CD4-positive, CD25-positive, alpha-beta regulatory T cell (primary cell): ENCODE data around the gene KLHL18. TPM values are rescaled to one million over a fixed set of nuclear protein-coding genes. Genes with fewer than 3 reads are reported as not detected.

Source experiments
- ATAC-seq, 2 donors: fragments of 150-1000 bp; cut with Tn5 transposase; one replicate each; pipeline ENCODE4 v1.10.0; 2021; ENCODE audit warnings: low read depth in 2 of 2, moderate number of reproducible peaks in 2 of 2, moderate library complexity in 1 of 2
- DNase-seq, 3 donors: peaks; one replicate each; pipeline versions ENCODE4 v3.0.0 to v3.0.0-alpha.2; 2012 to 2022; ENCODE audit warnings: mixed read lengths in 1 of 3
- H3K27ac ChIP-seq: one replicate; pipeline ENCODE4 v1.7.0; 2013; ENCODE audit warnings: mild to moderate bottlenecking, low read length; ENCODE audit not compliant: insufficient read depth, poor library complexity, severe bottlenecking
- H3K27me3 ChIP-seq: one replicate; pipeline ENCODE4 v1.7.0; 2013; ENCODE audit warnings: low read length; ENCODE audit not compliant: control insufficient read depth, insufficient read depth
- H3K36me3 ChIP-seq: one replicate; pipeline ENCODE4 v1.7.0; 2013; ENCODE audit warnings: mild to moderate bottlenecking, low read length, moderate library complexity; ENCODE audit not compliant: control insufficient read depth, insufficient read depth
- H3K4me1 ChIP-seq: 2 replicates; pipeline ENCODE4 v1.7.0; 2013; ENCODE audit warnings: mild to moderate bottlenecking, low read length; ENCODE audit not compliant: insufficient read depth, control insufficient read depth, poor library complexity, severe bottlenecking
- H3K4me3 ChIP-seq: one replicate; pipeline ENCODE4 v1.7.0; 2013; ENCODE audit warnings: low read depth, mild to moderate bottlenecking, low read length, moderate library complexity
- H3K9me3 ChIP-seq, 2 experiments: 1 replicate in 1 of 2; 2 replicates in 1 of 2; pipeline ENCODE4 v1.7.0; 2013; ENCODE audit warnings: low read length in 2 of 2, mild to moderate bottlenecking in 1 of 2, moderate library complexity in 1 of 2; ENCODE audit not compliant: control insufficient read depth in 2 of 2
- H3K27ac Mint-ChIP-seq, 3 donors: one replicate each; pipeline ENCODE4 v1.8.0; 2020 to 2022; ENCODE audit warnings: mild to moderate bottlenecking in 3 of 3, mixed read lengths in 3 of 3, moderate library complexity in 2 of 3
- H3K27me3 Mint-ChIP-seq: one replicate; pipeline ENCODE4 v1.8.0; 2022; ENCODE audit warnings: mild to moderate bottlenecking, mixed read lengths
- H3K36me3 Mint-ChIP-seq: one replicate; pipeline ENCODE4 v1.8.0; 2020; ENCODE audit warnings: mixed read lengths
- H3K4me1 Mint-ChIP-seq, 4 donors: one replicate each; pipeline ENCODE4 v1.8.0; 2020 to 2022; ENCODE audit warnings: mixed read lengths in 4 of 4, mild to moderate bottlenecking in 1 of 4
- H3K4me3 Mint-ChIP-seq, 4 donors: one replicate each; pipeline ENCODE4 v1.8.0; 2020 to 2022; ENCODE audit warnings: mild to moderate bottlenecking in 4 of 4, mixed read lengths in 4 of 4, moderate library complexity in 3 of 4
- H3K9me3 Mint-ChIP-seq, 7 donors: one replicate each; pipeline ENCODE4 v1.8.0; 2020 to 2022; ENCODE audit warnings: mixed read lengths in 7 of 7, mild to moderate bottlenecking in 3 of 7, moderate library complexity in 2 of 7
- polyA plus RNA-seq, 4 donors: library from polyadenylated mRNA; unstranded; fragments of 300-500 nt; fragmentation: Illumina TruSeq; gene quantifications; one replicate each; pipeline ENCODE4 v1.2.3, GENCODE V29; 2021
- total RNA-seq: library from RNA; stranded (reverse); gene quantifications from one replicate; pipeline ENCODE4 v1.2.3, GENCODE V29; 2022

The KLHL18 gene
- total and polyA plus RNA-seq, 5 donors from 2014 or later = 11.0 to 48.9 (median 15.2) TPM

DNA sequence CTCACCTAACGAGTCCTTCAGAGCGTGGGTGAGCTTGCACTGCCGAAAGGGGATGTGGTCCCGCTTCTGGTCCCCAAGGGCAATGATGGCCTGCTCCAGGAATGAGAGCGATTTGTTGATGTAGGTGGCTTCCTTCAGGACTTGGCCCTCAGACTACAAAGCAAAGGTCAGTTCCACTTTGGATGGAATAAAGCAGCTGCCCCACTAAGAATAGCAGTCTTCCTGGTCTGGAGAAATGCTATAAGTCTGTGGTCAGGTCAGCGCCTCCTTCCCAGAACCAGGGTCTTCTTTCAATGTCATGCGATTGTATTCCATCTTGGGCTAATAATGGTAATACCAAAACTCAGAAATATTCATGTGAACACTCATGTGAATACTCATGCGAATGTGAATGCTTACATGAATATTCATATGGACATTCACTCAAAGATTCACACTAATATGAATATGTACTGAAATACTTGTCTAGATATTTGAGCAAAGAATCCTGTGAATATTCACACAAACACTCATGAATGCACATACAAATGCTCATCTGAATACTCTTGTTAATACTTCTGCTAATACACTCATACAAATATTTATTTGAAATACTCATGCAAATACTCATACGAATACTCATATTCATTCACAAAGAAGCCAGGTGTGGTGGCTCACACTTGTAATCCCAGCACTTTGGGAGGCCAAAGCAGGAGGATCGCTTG, 16.9 kb upstream of the KLHL18 start:
- H3K27me3 Mint-ChIP-seq = no peaks in the 10 kb centered on the region

DNA sequence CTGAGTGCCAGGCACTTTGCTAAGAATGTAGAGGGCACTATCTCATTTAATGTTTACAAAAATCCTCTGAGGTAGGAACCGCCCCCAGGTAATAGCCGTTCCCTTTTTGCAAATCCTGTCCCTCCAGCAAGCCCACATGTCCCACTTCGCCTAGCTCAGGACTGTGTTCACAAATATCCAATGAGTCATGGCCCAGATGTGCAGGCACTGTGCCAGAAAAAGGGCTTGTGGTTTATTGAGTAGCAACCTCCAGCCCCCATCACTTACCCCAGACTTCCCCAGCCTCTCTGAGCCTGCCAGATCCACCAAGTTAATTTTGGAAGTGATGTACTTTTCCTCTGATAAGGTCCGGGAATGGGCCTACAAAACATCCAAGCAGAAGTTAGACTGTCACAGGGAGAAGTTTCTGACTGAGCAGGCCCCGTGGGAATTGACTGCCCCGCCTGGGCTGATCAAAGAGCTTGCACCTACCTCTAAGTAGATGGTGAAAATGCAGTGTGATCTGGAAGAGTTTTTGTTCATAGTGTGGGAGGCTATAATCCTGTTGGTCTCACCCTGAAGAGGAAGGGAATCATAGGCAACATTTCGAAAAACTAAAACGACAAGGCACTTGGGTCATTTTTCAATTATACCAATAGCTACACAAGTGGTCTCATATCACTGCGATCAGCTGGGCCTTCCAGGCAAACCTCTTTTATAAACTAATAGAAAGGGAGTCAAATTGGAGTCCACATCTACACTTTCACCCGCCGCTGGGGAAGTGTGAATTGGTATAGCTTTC, 15.8 kb upstream of the KLHL18 start:
- H3K36me3 ChIP-seq = no peaks in the 10 kb centered on the region
- H3K4me1 ChIP-seq = no peaks in the 10 kb centered on the region
- H3K27ac Mint-ChIP-seq = no peak overlapping the region
- H3K4me3 Mint-ChIP-seq = no peak overlapping the region
- H3K36me3 Mint-ChIP-seq = no peaks in the 10 kb centered on the region
- no peak overlapping the region for H3K27ac ChIP-seq
- ATAC-seq (peak; percentile 62 to 63), DNase-seq (no peak)
- no peaks in the 10 kb centered on the region for H3K9me3 ChIP-seq
- no peaks in the 10 kb centered on the region for H3K27me3 ChIP-seq
- no peaks in the 10 kb centered on the region for H3K9me3 Mint-ChIP-seq
- no peaks in the 10 kb centered on the region for H3K27me3 Mint-ChIP-seq
- no peak overlapping the region for H3K4me3 ChIP-seq
- H3K4me1 Mint-ChIP-seq = peaks cover 0 to 3% (median 0%) of the 10 kb centered on the region in 4 donors

More for the DNA sequence above, 16.9 kb upstream of the KLHL18 start:
- H3K4me1 ChIP-seq = no peaks in the 10 kb centered on the region
- H3K4me3 ChIP-seq = no peak overlapping the region
- DNase-seq = no peak
- H3K36me3 ChIP-seq = no peaks in the 10 kb centered on the region
- Mint-ChIP-seq H3K27ac (no peak overlapping the region), H3K4me3 (no peak overlapping the region), H3K9me3 (no peaks in the 10 kb centered on the region), H3K36me3 (no peaks in the 10 kb centered on the region), H3K4me1 (peaks cover 0 to 3% (median 0%) of the 10 kb centered on the region in 4 donors)
- H3K27ac ChIP-seq = no peak overlapping the region
- no peaks in the 10 kb centered on the region for H3K9me3 ChIP-seq
- no peaks in the 10 kb centered on the region for H3K27me3 ChIP-seq
- no peak for ATAC-seq

DNA sequence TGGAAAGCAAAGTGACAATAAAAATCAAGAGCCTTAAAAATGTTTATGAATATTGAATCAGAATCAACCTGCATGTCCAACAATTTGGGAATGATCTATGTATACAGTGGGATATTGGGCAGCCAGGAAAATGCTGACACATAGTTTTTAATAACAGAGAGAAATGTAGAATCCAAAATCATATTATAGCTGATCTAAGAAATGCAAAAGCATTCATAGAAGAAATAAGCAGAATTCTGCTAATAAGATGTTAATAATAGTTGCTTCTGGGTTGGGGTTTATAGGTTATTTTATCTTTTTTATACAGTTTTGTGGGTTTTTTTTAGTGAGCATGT, 15.3 kb upstream of the KLHL18 start:
- Mint-ChIP-seq H3K27me3 (no peaks in the 10 kb centered on the region), H3K4me3 (no peak overlapping the region), H3K36me3 (no peaks in the 10 kb centered on the region), H3K9me3 (no peaks in the 10 kb centered on the region), H3K4me1 (peaks cover 0 to 3% (median 0%) of the 10 kb centered on the region in 4 donors), H3K27ac (no peak overlapping the region)
- Histone ChIP-seq H3K27ac (no peak overlapping the region), H3K4me3 (no peak overlapping the region), H3K4me1 (no peaks in the 10 kb centered on the region), H3K9me3 (no peaks in the 10 kb centered on the region), H3K27me3 (no peaks in the 10 kb centered on the region), H3K36me3 (no peaks in the 10 kb centered on the region)
- ATAC-seq (no peak), DNase-seq (no peak)

GRCh38 chr3:47270526-47270925, 12.2 kb upstream of the KLHL18 start:
- H3K9me3 ChIP-seq = no peaks in the 10 kb centered on the region
- H3K27me3 ChIP-seq = no peaks in the 10 kb centered on the region
- H3K4me1 ChIP-seq = no peaks in the 10 kb centered on the region
- Mint-ChIP-seq H3K27ac (no peak overlapping the region), H3K4me3 (no peak overlapping the region), H3K27me3 (no peaks in the 10 kb centered on the region), H3K36me3 (no peaks in the 10 kb centered on the region), H3K4me1 (peaks cover 0 to 3% (median 0%) of the 10 kb centered on the region in 4 donors), H3K9me3 (no peaks in the 10 kb centered on the region)
- no peaks in the 10 kb centered on the region for H3K36me3 ChIP-seq
- DNase-seq (no peak), ATAC-seq (no peak)
- no peak overlapping the region for H3K27ac ChIP-seq
- H3K4me3 ChIP-seq = no peak overlapping the region

DNA sequence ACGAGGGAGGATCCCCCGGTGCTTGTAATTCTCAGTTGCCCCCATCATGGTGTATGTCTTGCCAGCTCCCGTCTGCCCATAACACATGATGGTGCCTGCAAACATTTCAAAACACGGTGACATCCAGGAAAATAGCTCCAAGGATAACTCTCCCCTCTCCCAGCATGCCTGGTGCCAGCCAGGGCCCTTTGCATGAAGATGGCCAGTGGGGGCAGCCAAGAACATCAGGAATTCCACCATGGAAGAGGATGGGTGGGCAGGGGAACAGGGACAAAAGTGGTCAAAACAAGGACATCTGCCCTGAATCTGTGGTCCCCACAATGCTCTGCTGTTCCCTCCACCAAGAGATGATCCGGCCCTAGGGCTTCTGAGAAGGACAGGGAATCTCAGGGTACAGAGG, 9.2 kb upstream of the KLHL18 start:
- no peaks in the 10 kb centered on the region for H3K9me3 ChIP-seq
- ATAC-seq = no peak
- peak overlapping the region in 1 of 3 donors; percentile 17 for H3K27ac Mint-ChIP-seq

DNA sequence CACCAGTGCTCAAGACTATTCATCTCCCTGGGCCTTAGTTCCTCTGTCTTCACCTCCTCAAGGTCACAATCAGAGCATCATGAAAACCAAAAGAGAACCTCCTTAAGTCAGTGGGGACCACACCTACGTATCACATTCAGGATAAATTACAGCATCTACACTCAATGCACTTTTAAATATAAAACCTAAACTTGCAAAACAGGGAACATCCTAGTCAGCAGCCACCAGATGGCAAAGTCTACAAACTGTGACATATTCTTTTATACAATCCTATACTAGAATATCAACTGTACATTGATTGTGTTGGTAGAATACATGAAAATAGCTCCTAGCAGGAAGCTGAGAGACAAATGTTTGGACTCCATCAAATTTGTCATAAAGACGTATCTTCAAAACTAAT, 8.1 kb upstream of the KLHL18 start:
- Histone ChIP-seq H3K9me3 (no peaks in the 10 kb centered on the region), H3K27me3 (no peaks in the 10 kb centered on the region), H3K36me3 (no peaks in the 10 kb centered on the region), H3K4me3 (no peak overlapping the region), H3K4me1 (no peaks in the 10 kb centered on the region), H3K27ac (no peak overlapping the region)
- H3K4me3 Mint-ChIP-seq = peak overlapping the region in 1 of 4 donors; percentile 38
- ATAC-seq (no peak), DNase-seq (no peak)
- no peaks in the 10 kb centered on the region for H3K27me3 Mint-ChIP-seq
- H3K36me3 Mint-ChIP-seq = no peaks in the 10 kb centered on the region
- H3K27ac Mint-ChIP-seq = peak overlapping the region in 1 of 3 donors; percentile 26
- H3K9me3 Mint-ChIP-seq = no peaks in the 10 kb centered on the region
- H3K4me1 Mint-ChIP-seq = no peaks in the 10 kb centered on the region

More for the DNA sequence above, 9.2 kb upstream of the KLHL18 start:
- Mint-ChIP-seq H3K36me3 (no peaks in the 10 kb centered on the region), H3K4me3 (no peak overlapping the region), H3K9me3 (no peaks in the 10 kb centered on the region), H3K4me1 (no peaks in the 10 kb centered on the region), H3K27me3 (no peaks in the 10 kb centered on the region)
- no peaks in the 10 kb centered on the region for H3K36me3 ChIP-seq
- H3K4me1 ChIP-seq = no peaks in the 10 kb centered on the region
- H3K27ac ChIP-seq = no peak overlapping the region
- no peaks in the 10 kb centered on the region for H3K27me3 ChIP-seq
- no peak for DNase-seq
- no peak overlapping the region for H3K4me3 ChIP-seq

DNA sequence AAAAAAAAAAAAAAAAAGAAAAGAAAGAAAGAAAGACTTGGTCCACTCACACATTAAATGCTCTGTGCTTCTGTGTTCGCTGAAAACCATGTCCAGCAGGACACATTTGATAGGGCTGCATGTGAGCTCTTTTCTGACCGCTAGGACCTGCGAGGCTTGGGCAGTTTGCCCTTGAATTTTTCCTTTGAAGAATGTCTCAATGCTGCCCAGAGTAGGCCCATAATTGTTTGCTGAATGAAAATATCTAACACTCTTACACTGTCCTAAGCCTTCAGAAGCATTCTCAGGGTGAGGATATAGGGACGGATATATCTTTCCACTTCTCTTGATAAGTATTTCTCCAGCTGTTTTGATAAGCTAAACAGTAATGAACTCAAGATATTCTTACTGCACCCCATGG, 6.2 kb upstream of the KLHL18 start:
- no peaks in the 10 kb centered on the region for H3K9me3 ChIP-seq
- Mint-ChIP-seq H3K36me3 (no peaks in the 10 kb centered on the region), H3K4me3 (no peak overlapping the region), H3K27me3 (no peaks in the 10 kb centered on the region), H3K9me3 (no peaks in the 10 kb centered on the region), H3K27ac (no peak overlapping the region), H3K4me1 (peaks cover 0 to 4% (median under 1%) of the 10 kb centered on the region in 4 donors)
- no peak overlapping the region for H3K27ac ChIP-seq
- ATAC-seq = no peak
- H3K36me3 ChIP-seq = no peaks in the 10 kb centered on the region
- peaks cover 1% of the 10 kb centered on the region for H3K4me1 ChIP-seq
- H3K4me3 ChIP-seq = no peak overlapping the region
- DNase-seq = no peak
- H3K27me3 ChIP-seq = no peaks in the 10 kb centered on the region
